Left lung (tissue), 10 donors: ENCODE data around the gene BCORL1. TPM values are rescaled to one million over a fixed set of nuclear protein-coding genes. Genes with fewer than 3 reads are reported as not detected.
A peak's percentile ranks its signal among the peaks of the same experiment; 100 is the strongest.

Experiments used
- ATAC-seq: fragments of 200-7000 bp; cut with Tn5 transposase; one replicate; pipeline ENCODE4 v1.9.1; 2020; ENCODE audit warnings: moderate library complexity
- DNase-seq, 4 donors: peaks; one replicate each; pipeline ENCODE4 v3.0.0-alpha.2; 2013 to 2020
- H3K27ac ChIP-seq, 2 donors: fragments of 200-600 bp; sonication (generic) in 1 of 2; one replicate each; pipeline versions ENCODE4 v1.5.0 to v1.8.0; 2020 to 2021
- H3K27me3 ChIP-seq, 2 donors: fragments of 200-600 bp; sonication (generic) in 1 of 2; one replicate each; pipeline versions ENCODE4 v1.5.0 to v1.8.0; 2020 to 2021
- H3K36me3 ChIP-seq, 2 donors: fragments of 200-600 bp; sonication (generic) in 1 of 2; one replicate each; pipeline versions ENCODE4 v1.5.0 to v1.8.0; 2020 to 2021
- H3K4me1 ChIP-seq, 2 donors: fragments of 200-600 bp; one replicate each; pipeline ENCODE4 v1.8.0; 2021
- H3K4me3 ChIP-seq, 2 donors: fragments of 200-600 bp; sonication (generic) in 1 of 2; one replicate each; pipeline versions ENCODE4 v1.5.0 to v1.8.0; 2020 to 2021; ENCODE audit warnings: mild to moderate bottlenecking in 1 of 2
- H3K9me3 ChIP-seq, 2 donors: fragments of 200-600 bp; sonication (generic) in 1 of 2; one replicate each; pipeline versions ENCODE4 v1.5.0 to v1.8.0; 2020 to 2021
- CTCF ChIP-seq, 2 donors: fragments of 200-600 bp; sonication (generic) in 1 of 2; IDR thresholded peaks; one replicate each; pipeline versions ENCODE4 v1.5.0 to v1.8.0; 2021; ENCODE audit warnings: antibody characterized with exemption in 2 of 2
- intact Hi-C, 2 donors: fragments of 100-400 bp; cut with DNase I; formaldehyde crosslinking; loops; one replicate each; pipeline versions ENCODE4 v1.11.2 to v1.14.2; 2022
- polyA plus RNA-seq, 6 donors: library from polyadenylated mRNA; unstranded; fragments of 120-200 nt; gene quantifications; one replicate each; pipeline ENCODE4 v1.2.1, GENCODE V29; 2013; ENCODE audit not compliant: insufficient read length in 6 of 6
- total RNA-seq, 2 donors: library from RNA; stranded (reverse); fragmentation: NEBNext Ultra II Directional; extraction: Animal tissue kit (Norgen Biotek cat#: 25700); gene quantifications; one replicate each; pipeline ENCODE4 v1.2.1, GENCODE V29; 2021
- donor health status: DM: no; HTN: yes; CAD: no.
- donor health status: DM: no; HTN: no; CAD: no.

The BCORL1 gene
- total and polyA plus RNA-seq, 8 donors: 12.1 to 20.7 (median 18.8) TPM

GRCh38 chrX:130058652-130059051 is 76.2 kb downstream of the BCORL1 start:
- ATAC-seq (no peak), DNase-seq (no peak)
- Histone ChIP-seq H3K4me1 (peaks cover 0 to 4% of the 10 kb centered on the region in 2 donors), H3K27me3 (no peaks in the 10 kb centered on the region), H3K9me3 (no peaks in the 10 kb centered on the region), H3K4me3 (no peak overlapping the region), H3K36me3 (peaks cover 0 to 15% of the 10 kb centered on the region in 2 donors), H3K27ac (no peak overlapping the region)
- no peak for TF ChIP-seq CTCF (IDR thresholded peaks at IDR 0.05)
- intact Hi-C loops: no loop called here

GRCh38 chrX:130060122-130061069 is 78.0 kb downstream of the BCORL1 start:
- Histone ChIP-seq H3K9me3 (no peaks in the 10 kb centered on the region), H3K36me3 (peaks cover 0 to 21% of the 10 kb centered on the region in 2 donors), H3K4me1 (peaks cover 0 to 4% of the 10 kb centered on the region in 2 donors), H3K4me3 (peak overlapping the region; percentile 29 to 44), H3K27ac (peak overlapping the region in 1 of 2 donors; percentile 68), H3K27me3 (no peaks in the 10 kb centered on the region)
- ATAC-seq (peak; percentile 97), DNase-seq (peak; percentile 49 to 97 (median 80))
- intact Hi-C loops: loop anchor here in 1 of 2 donors (10.0 kb wide), 1 partner anchor 136 kb away; no protein-coding TSS in a partner anchor
- peak; percentile 82 to 90 for TF ChIP-seq CTCF (IDR thresholded peaks at IDR 0.05)

GRCh38 chrX:130066975-130067615 is 84.7 kb downstream of the BCORL1 start:
- H3K36me3 ChIP-seq: peaks cover 0 to 77% of the 10 kb centered on the region in 2 donors
- no peak for ATAC-seq
- intact Hi-C loops: loop anchor here in 1 of 2 donors (10.0 kb wide), 1 partner anchor 142 kb away; no protein-coding TSS in a partner anchor

GRCh38 chrX:130071611-130072344 is 89.3 kb downstream of the BCORL1 start:
- Histone ChIP-seq H3K4me1 (no peaks in the 10 kb centered on the region), H3K4me3 (no peak overlapping the region), H3K9me3 (no peaks in the 10 kb centered on the region), H3K27me3 (no peaks in the 10 kb centered on the region), H3K36me3 (peaks cover 0 to 77% of the 10 kb centered on the region in 2 donors), H3K27ac (no peak overlapping the region)
- ATAC-seq (no peak), DNase-seq (no peak)
- intact Hi-C loops: loop anchor here in 1 of 2 donors (10.0 kb wide), 1 partner anchor 103 kb away; the partner anchor contains the start of gene RAB33A
- TF ChIP-seq CTCF (IDR thresholded peaks at IDR 0.05): no peak

More at GRCh38 chrX:130066975-130067615, 84.7 kb downstream of the BCORL1 start:
- Histone ChIP-seq H3K9me3 (no peaks in the 10 kb centered on the region), H3K27ac (no peak overlapping the region), H3K4me1 (no peaks in the 10 kb centered on the region), H3K27me3 (no peaks in the 10 kb centered on the region), H3K4me3 (no peak overlapping the region)
- TF ChIP-seq CTCF (IDR thresholded peaks at IDR 0.05): no peak
- DNase-seq: no peak
